ENCODE measurements around the gene SLC1A5. TPM values are rescaled to one million over a fixed set of nuclear protein-coding genes. Genes with fewer than 3 reads are reported as not detected.

Gene SLC1A5
- total RNA-seq, 1 experiment from 2014 or later: 104 TPM

GRCh38 chr19:46834984-46835383 is 46.6 kb upstream of the SLC1A5 start:
- ATAC-seq: no peak
- DNase-seq (ENCODE audit: low read depth, low spot score): no peak
- Histone ChIP-seq H3K9me3 (ENCODE audit: control insufficient read depth, insufficient read depth, low read depth, low read length) (no peaks in the 10 kb centered on the region), H3K27me3 (ENCODE audit: control insufficient read depth, insufficient read depth, low read length) (no peaks in the 10 kb centered on the region), H3K36me3 (ENCODE audit: control insufficient read depth, insufficient read depth, low read length) (no peaks in the 10 kb centered on the region), H3K4me3 (ENCODE audit: low read depth in 2 of 2, low read length in 2 of 2) (no peak overlapping the region), H3K27ac (ENCODE audit: low read length) (no peak overlapping the region), H3K4me1 (ENCODE audit: control insufficient read depth, insufficient read depth, low read length) (no peaks in the 10 kb centered on the region)
- intact Hi-C loops (cut with micrococcal nuclease; ENCODE audit: unreplicated experiment): loop anchor here (5.0 kb wide), 1 partner anchor 78 kb away; no protein-coding TSS in a partner anchor
- ChIA-PET POLR2A (no interaction called here), CTCF (no interaction called here)
- in situ Hi-C loops (cut with HindIII; ENCODE audit: low pct_unique_long_range_greater_than_20kb, low sequenced_read_pairs): no loop called here
- TF ChIP-seq REST (IDR thresholded peaks at IDR 0.05; ENCODE audit: insufficient read depth in 1 of 2, low read depth in 2 of 2, low read length in 1 of 2) (no peak), CTCF (IDR thresholded peaks at IDR 0.05) (no peak), TCF7L2 (IDR thresholded peaks at IDR 0.05; ENCODE audit: low read depth, low read length) (no peak), SIN3A (IDR thresholded peaks at IDR 0.05; ENCODE audit: borderline replicate concordance, insufficient read depth, low read depth, low read length) (no peak), POLR2AphosphoS5 (IDR thresholded peaks at IDR 0.05; ENCODE audit: low read depth, low read length) (no peak)
- no TSS peak for BruUV-seq (replicated peaks)

- no peak overlapping the region for H3K27ac ChIP-seq (ENCODE audit: low read length)
- intact Hi-C loops (cut with micrococcal nuclease; ENCODE audit: unreplicated experiment): loop anchor here (5.0 kb wide), 1 partner anchor 77 kb away; no protein-coding TSS in a partner anchor
- no peaks in the 10 kb centered on the region for H3K36me3 ChIP-seq (ENCODE audit: control insufficient read depth, insufficient read depth, low read length)
- no peaks in the 10 kb centered on the region for H3K9me3 ChIP-seq (ENCODE audit: control insufficient read depth, insufficient read depth, low read depth, low read length)
- no peak for TF ChIP-seq SIN3A (IDR thresholded peaks at IDR 0.05; ENCODE audit: borderline replicate concordance, insufficient read depth, low read depth, low read length)
- no peak for TF ChIP-seq POLR2AphosphoS5 (IDR thresholded peaks at IDR 0.05; ENCODE audit: low read depth, low read length)
- no peak for TF ChIP-seq REST (IDR thresholded peaks at IDR 0.05; ENCODE audit: insufficient read depth in 1 of 2, low read depth in 2 of 2, low read length in 1 of 2)
- no peak for TF ChIP-seq CTCF (IDR thresholded peaks at IDR 0.05)
- no peak for TF ChIP-seq TCF7L2 (IDR thresholded peaks at IDR 0.05; ENCODE audit: low read depth, low read length)
- DNase-seq (ENCODE audit: low read depth, low spot score) (no peak), ATAC-seq (no peak)
- in situ Hi-C loops (cut with HindIII; ENCODE audit: low pct_unique_long_range_greater_than_20kb, low sequenced_read_pairs): no loop called here
- CTCF ChIA-PET: interaction anchor here (0.6 kb wide), 2 partner anchors 84 to 106 kb away, joined by 3 to 13 read pairs; no protein-coding TSS in a partner anchor
- POLR2A ChIA-PET: interaction anchor here (0.6 kb wide), 1 partner anchor 15 kb away, joined by 4 read pairs; no protein-coding TSS in a partner anchor
- H3K4me1 ChIP-seq (ENCODE audit: control insufficient read depth, insufficient read depth, low read length): no peaks in the 10 kb centered on the region
- no peaks in the 10 kb centered on the region for H3K27me3 ChIP-seq (ENCODE audit: control insufficient read depth, insufficient read depth, low read length)
- H3K4me3 ChIP-seq (ENCODE audit: low read depth in 2 of 2, low read length in 2 of 2): no peak overlapping the region
- BruUV-seq (replicated peaks): no TSS peak
Measured at GRCh38 chr19:46834121-46834520, 45.7 kb upstream of the SLC1A5 start.

All from Panc1 (cell line).